Stimulated activated CD4-positive, alpha-beta T cell treated with anti-CD3 and anti-CD28 coated beads, Interleukin-1b, Interleukin-23, amount 100 ng/mL, for 48 hours (primary cell): Measurements from ENCODE around the gene MYO7B.
A peak's percentile ranks its signal among the peaks of the same experiment; 100 is the strongest.
"Not testable (repeated sequence)": the region's sequence is repeated elsewhere in the genome, so short reads cannot be mapped to it uniquely, and the experiment has no call there.

ENCODE experiments used
- DNase-seq: peaks from one replicate; pipeline ENCODE4 v3.0.0-alpha.2; 2020

Gene MYO7B

GRCh38 chr2:127524198-127524834, 11.2 kb upstream of the MYO7B start:
- DNase-seq: not testable (repeated sequence)

DNA sequence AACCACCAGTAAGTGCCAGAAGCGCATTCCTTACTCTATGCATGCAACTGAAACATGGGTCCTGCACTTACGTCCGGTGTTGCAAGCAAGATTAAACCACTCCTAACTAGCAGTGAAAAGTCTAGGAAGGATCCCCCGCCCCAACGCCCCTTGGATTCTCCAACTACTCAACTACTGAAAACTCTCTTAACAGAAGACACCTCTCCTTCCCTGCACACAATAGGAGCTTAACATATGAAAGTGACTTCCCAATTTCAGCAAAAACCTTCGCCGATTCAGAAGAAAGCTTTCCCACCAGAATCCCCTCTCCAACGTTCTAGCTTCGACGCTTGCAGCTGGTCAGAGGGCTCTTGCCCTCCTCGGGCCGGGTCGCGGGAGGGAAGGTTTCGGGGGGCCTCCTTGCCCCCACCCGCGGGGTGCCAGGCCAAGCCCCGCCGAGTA, 9.8 kb upstream of the MYO7B start:
- DNase-seq: no peak

DNA sequence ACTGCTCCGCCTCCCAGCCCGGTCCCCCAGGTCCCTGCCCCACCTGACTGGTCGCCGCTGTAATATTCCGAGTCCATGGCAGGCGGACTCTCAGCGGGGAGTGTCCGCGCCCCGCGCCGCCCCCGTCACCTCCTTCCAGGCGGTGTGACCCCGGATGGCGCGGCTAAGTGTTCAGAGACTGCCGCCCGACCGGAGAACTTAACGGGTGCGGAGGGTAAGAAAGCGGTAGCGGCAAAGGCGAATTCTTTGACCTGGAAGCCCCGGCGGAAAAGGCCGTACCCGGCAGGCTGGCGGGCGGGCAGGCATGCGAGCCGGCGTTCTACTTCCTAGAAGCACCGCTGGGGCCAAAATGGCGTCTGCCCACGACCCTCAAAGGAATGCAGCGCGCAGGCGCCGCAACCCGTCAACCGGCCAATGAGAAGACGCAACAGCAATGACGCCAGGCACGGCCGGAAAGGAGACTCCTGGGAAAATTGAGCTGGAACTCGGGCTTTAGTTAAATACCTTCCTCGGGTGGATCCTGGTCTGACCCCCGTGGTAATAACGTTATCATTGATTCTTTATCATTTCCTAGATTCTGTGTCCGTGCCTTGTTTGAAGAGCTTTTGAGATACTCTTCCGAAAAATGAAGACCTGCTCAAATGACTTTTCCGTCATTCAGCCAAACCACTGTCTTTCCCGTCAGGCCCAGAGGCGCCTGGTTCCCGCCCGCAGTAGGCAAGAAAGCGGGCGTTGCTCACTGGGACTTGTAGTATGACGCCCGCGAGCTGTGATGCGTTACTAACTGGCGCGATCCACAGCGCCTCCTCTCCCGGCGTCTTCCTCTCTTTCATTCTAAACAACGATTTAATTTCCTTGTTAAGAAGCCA, 9.1 kb upstream of the MYO7B start, which contains the start of gene IWS1:
Gene IWS1, minus strand, starts transcription at position 358 of the 869 bp plus-strand sequence. Its CDS starts 281 bp downstream, at position 77.
- DNase-seq: peak; percentile 94

GRCh38 chr2:127527001-127527804, 8.3 kb upstream of the MYO7B start:
- DNase-seq: no peak

- no peak for DNase-seq
Observed at GRCh38 chr2:127528487-127528886, 7.0 kb upstream of the MYO7B start.

DNA sequence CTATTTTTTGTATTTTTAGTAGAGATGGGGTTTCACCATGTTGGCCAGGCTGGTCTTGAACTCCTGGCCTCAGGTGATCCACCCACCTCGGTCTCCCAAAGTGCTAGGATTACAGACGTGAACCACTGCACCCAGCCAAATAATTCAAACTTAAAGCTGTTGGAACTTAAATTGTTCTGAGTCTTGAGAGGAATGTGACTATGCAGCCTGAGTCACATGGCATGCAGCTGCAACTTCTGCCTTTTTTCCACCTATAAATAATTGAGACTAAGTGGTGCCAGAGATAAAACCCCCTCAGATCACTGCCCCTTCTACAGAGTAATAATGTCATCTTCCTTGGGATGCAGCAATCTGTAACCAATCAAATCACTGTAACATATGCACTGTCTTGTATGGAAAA, 6.1 kb upstream of the MYO7B start:
- DNase-seq: not testable (repeated sequence)

DNA sequence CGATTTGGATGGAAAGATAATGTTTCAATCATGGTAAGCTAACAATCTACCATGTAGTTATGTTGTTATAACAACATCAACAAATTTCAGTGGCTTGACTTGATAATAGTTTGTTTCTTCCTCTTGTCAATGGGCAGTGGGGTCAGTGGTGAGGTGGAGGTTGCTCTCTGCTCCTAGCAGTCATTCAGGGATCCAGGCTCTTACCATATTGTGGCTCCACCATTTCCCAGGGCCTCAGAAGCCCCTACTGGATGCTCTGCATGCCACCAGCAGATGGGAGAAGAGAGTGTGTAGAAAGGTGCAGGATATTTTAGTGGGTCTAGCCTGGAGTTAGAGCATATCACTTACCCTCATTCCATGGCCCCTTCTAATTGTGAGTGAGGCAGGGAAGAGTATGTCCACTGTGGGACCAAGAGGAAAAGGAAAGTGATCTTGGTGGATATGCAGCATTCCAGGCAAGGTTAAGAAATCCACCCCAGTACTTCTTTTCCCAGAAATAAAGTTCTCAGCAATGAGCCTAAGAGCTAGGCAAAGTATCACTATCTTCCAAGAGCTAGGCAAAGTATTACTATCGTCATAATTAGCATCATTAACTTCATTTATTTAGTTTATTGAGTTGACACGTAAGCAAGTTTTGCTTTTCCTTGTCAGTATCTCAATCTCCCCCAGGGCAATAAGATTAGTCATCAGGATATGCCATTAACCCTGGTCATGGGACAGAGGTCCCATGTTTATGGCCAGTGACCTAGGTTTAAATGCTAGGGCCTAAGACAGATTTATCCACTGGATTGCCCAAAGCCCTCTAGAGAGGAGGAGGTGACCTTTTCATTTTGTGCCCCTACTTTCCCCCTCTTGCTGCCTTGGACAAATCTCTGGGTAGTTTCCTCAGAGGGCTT, 5.0 kb upstream of the MYO7B start:
- DNase-seq: no peak

- DNase-seq: no peak
Observed at GRCh38 chr2:127531221-127531648, 4.2 kb upstream of the MYO7B start.

DNA sequence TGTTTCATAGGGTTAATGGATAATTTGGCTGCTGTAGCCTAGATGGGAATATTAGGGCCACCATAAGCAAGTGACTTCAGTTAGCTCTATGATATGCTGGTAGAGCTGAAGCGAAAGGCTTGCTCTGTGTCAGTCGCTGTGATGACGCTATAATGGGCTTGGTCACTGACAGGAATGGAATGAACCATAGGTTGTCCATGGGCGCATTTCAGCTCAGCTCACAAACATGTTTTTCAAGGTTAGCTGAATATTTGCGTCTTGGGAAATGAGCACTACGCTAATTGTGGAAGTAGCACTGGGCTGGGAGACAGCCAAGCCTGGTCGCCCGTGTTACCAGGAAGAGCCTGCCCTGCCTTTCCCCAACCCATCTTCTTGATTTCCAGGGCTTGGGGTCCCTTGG, 3.2 kb upstream of the MYO7B start:
- DNase-seq: no peak

GRCh38 chr2:127535918-127536317, 435 bp downstream of the MYO7B start:
- no peak for DNase-seq

GRCh38 chr2:127536707-127537541, 1.4 kb downstream of the MYO7B start:
- no peak for DNase-seq

GRCh38 chr2:127537644-127538043, 2.2 kb downstream of the MYO7B start:
- DNase-seq: no peak

- DNase-seq: no peak
Observed at GRCh38 chr2:127541809-127542208, 6.3 kb downstream of the MYO7B start.

GRCh38 chr2:127542231-127542630, 6.7 kb downstream of the MYO7B start:
- no peak for DNase-seq

GRCh38 chr2:127543013-127543501, 7.6 kb downstream of the MYO7B start:
- DNase-seq: not testable (repeated sequence)

- DNase-seq: no peak
Observed at GRCh38 chr2:127545189-127545588, 9.7 kb downstream of the MYO7B start.

DNA sequence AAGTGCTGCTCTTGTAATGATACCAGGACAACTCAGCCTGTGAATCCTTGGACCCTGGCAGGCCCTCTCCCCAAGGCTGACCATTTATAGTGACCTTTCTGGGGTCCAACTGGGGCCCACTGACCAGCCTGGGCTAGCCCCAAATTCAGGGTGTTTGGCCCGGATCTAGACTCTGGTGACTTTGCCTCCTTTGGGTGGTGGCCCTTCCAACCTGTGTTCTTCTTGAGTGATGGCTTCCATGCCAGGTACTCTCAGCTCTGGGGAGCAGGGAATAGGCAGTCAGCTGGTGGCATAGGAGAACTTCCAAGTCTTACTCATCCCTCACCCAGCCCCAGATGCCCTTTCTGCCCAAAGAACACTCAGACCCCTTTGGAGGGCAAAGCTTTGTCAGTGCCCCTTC, 10.3 kb downstream of the MYO7B start:
- no peak for DNase-seq

GRCh38 chr2:127546797-127547196, 11.3 kb downstream of the MYO7B start:
- DNase-seq: no peak

DNA sequence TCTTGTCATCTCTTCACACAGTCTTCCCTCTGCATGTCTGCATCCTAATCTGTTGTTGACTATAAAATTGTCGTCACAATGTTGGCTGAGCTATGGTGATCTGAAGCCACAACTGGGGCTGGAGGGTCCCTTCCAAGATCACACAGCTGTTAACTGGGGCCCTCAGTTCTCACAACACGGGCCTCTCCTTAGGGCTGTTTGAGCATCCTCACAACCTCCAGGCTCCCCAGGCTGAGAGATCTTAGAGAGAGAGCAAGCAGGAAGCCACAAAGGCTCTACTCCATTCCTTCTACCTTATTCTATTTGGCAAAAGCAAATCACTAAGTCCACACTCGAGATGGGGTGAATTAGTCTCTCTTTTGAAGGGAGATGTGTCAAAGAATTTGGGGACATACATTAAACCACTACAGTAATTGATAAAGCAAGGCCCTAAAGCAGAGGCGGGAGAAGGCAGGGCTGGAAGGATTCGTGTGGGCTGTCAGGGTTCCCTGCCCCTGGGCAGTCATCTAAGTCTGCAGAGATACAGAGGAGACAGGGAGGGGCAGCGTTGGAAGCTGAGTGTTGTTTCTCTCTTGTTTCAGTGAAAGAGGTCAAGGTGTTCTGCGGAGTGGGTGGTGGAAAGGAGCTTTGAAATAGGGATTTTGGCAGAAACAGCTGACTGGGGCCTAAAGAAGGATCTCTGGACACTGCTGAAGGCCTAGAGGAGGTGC, 15.9 kb downstream of the MYO7B start:
- DNase-seq: no peak

GRCh38 chr2:127552336-127552735, 16.9 kb downstream of the MYO7B start:
- DNase-seq: no peak
